Measurements from ENCODE around the gene FGFRL1.

DNA sequence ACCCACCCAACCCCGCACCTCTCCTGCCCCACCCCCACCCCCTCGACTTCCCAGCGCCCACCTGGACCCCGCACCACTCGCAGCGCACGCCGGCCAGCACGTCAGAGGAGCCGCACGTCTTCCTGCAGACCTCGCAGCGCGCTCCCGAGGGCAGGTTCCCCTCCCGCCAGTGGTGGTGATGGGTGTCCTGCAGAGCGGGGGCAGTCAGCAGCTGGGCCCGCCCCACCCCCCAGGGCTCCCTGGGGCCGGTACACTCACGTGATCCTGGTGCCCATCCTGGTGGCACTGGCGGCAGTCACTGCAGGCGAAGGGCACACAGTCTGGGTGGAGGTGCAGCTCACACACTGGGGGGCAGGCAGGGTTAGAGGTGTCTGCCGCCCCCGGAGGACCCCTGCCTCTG, 43.2 kb upstream of the FGFRL1 start:
- TF ChIP-seq, protein P1, sequence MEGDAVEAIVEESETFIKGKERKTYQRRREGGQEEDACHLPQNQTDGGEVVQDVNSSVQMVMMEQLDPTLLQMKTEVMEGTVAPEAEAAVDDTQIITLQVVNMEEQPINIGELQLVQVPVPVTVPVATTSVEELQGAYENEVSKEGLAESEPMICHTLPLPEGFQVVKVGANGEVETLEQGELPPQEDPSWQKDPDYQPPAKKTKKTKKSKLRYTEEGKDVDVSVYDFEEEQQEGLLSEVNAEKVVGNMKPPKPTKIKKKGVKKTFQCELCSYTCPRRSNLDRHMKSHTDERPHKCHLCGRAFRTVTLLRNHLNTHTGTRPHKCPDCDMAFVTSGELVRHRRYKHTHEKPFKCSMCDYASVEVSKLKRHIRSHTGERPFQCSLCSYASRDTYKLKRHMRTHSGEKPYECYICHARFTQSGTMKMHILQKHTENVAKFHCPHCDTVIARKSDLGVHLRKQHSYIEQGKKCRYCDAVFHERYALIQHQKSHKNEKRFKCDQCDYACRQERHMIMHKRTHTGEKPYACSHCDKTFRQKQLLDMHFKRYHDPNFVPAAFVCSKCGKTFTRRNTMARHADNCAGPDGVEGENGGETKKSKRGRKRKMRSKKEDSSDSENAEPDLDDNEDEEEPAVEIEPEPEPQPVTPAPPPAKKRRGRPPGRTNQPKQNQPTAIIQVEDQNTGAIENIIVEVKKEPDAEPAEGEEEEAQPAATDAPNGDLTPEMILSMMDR (IDR thresholded peaks at IDR 0.05), result no peak
- no peak for TF ChIP-seq POLR2A (IDR thresholded peaks at IDR 0.05)
